ENCODE measurements around the gene TTC6. TPM values are rescaled to one million over a fixed set of nuclear protein-coding genes. Genes with fewer than 3 reads are reported as not detected.

TTC6 gene
- total and polyA plus RNA-seq, 2 of the 4 experiments (the other 2 are of a cell fraction) = under 0.01 to 0.12 TPM

- TF ChIP-seq USF2 (IDR thresholded peaks at IDR 0.05; ENCODE audit: low read depth, low read length) = no peak
Measured at GRCh38 chr14:37622231-37622923, 26.9 kb downstream of the TTC6 start (continued).

GRCh38 chr14:37623426-37623951, 28.1 kb downstream of the TTC6 start:
- Histone ChIP-seq H4K20me1 (ENCODE audit: insufficient read depth, low read length) (no peaks in the 10 kb centered on the region), H3K27ac (ENCODE audit: insufficient read depth, low read length) (no peak overlapping the region)
- POLR2A ChIA-PET (ENCODE audit: unreplicated experiment) = no interaction called here

More at GRCh38 chr14:37623426-37623951, 28.1 kb downstream of the TTC6 start:
- no peak overlapping the region for H3K4me2 ChIP-seq (ENCODE audit: low read depth, low read length)
- no peak overlapping the region for H2BK120ac ChIP-seq (ENCODE audit: low read depth, low read length)
- no peak overlapping the region for H2BK5ac ChIP-seq (ENCODE audit: low read depth, low read length, poor library complexity, severe bottlenecking)
- no peaks in the 10 kb centered on the region for H3K9me3 ChIP-seq (ENCODE audit: control insufficient read depth, insufficient read depth, low read length)
- no peak overlapping the region for H3K14ac ChIP-seq (replicated peaks; ENCODE audit: low read depth, low read length)
- no peak overlapping the region for H2BK15ac ChIP-seq (ENCODE audit: low read depth, low read length)
- DNase-seq (peak; percentile 81), ATAC-seq (ENCODE audit: low read depth) (peak; percentile 60)
- intact Hi-C loops (cut with micrococcal nuclease) = no loop called here
- dilution Hi-C loops (cut with HindIII; ENCODE audit: low sequenced_read_pairs, unreplicated experiment) = no loop called here
- H3K27me3 ChIP-seq (ENCODE audit: control insufficient read depth, insufficient read depth, low read length) = no peaks in the 10 kb centered on the region; the same call in none of the 2 replicates
- H2AK5ac ChIP-seq (ENCODE audit: low read depth, low read length) = no peak overlapping the region
- no peak overlapping the region for H3K23ac ChIP-seq (ENCODE audit: low read depth, low read length)
- no peak overlapping the region for H2BK20ac ChIP-seq (ENCODE audit: low read depth, low read length)
- no peak overlapping the region for H3K9ac ChIP-seq (ENCODE audit: low read depth, low read length)
- H3K36me3 ChIP-seq (ENCODE audit: control insufficient read depth, insufficient read depth, low read length) = no peaks in the 10 kb centered on the region
- CTCF ChIA-PET = interaction anchor here (0.9 to 1.0 kb wide), 2 partner anchors 30 to 252 kb away, joined by 3 read pairs; no protein-coding TSS in a partner anchor
- H3K56ac ChIP-seq (ENCODE audit: extremely low read depth, insufficient read depth, low read length) = no peak overlapping the region
- no peak overlapping the region for H3K4ac ChIP-seq (ENCODE audit: low read depth, low read length)
- in situ Hi-C loops (cut with MboI; ENCODE audit: low sequenced_read_pairs) = no loop called here
- no peaks in the 10 kb centered on the region for H3K9me1 ChIP-seq (ENCODE audit: insufficient read depth, low read length)
- no peak for TF ChIP-seq BHLHE40 (IDR thresholded peaks at IDR 0.05; ENCODE audit: low read depth, low read length)
- no peak for TF ChIP-seq MAFK (IDR thresholded peaks at IDR 0.05; ENCODE audit: low read depth, low read length)
- TF ChIP-seq RCOR1 (IDR thresholded peaks at IDR 0.05; ENCODE audit: insufficient replicate concordance, low read length) = peak; percentile 30
- TF ChIP-seq ELK1 (IDR thresholded peaks at IDR 0.05; ENCODE audit: borderline replicate concordance, low read depth, low read length) = no peak
- no peak overlapping the region for H3K18ac ChIP-seq (ENCODE audit: low read depth, low read length)
- no peak overlapping the region for H2AK9ac ChIP-seq (replicated peaks; ENCODE audit: low read depth, low read length, poor library complexity)
- no peaks in the 10 kb centered on the region for H3K79me1 ChIP-seq (ENCODE audit: low read depth in 1 of 2, low read length in 2 of 2)
- H3K4me1 ChIP-seq (ENCODE audit: control insufficient read depth, insufficient read depth, low read length) = peaks cover 2% of the 10 kb centered on the region; the same call in 1 of the 2 replicates
- no peak overlapping the region for H4K91ac ChIP-seq (ENCODE audit: insufficient read depth, low read depth, low read length)
- H4K8ac ChIP-seq (ENCODE audit: low read depth in 2 of 2, low read length in 2 of 2) = no peak overlapping the region
- H3K4me3 ChIP-seq (ENCODE audit: insufficient read depth, low read depth, low read length) = no peak overlapping the region
- WGBS, 2 experiments (ENCODE audit: extremely low coverage in 2 of 2, insufficient read length in 1 of 2) = no CpG with 5 or more reads among the region's 1 CpG
- H2AFZ ChIP-seq (replicated peaks; ENCODE audit: low read length, poor library complexity) = peak overlapping the region; percentile 24
- BruUV-seq (replicated peaks) = no TSS peak
- H4K5ac ChIP-seq (ENCODE audit: low read depth, low read length) = no peak overlapping the region

Measured in IMR-90 (cell line).